Stimulated activated CD8-positive, alpha-beta memory T cell treated with anti-CD3 and anti-CD28 coated beads, Interleukin-2, amount 100 ng/mL, for 48 hours (primary cell): Measurements from ENCODE around the gene TIMP3.

Source experiments
- DNase-seq, 2 donors: peaks; one replicate each; pipeline ENCODE4 v3.0.0-alpha.2; 2020; ENCODE audit warnings: low read depth in 2 of 2

The TIMP3 gene

DNA sequence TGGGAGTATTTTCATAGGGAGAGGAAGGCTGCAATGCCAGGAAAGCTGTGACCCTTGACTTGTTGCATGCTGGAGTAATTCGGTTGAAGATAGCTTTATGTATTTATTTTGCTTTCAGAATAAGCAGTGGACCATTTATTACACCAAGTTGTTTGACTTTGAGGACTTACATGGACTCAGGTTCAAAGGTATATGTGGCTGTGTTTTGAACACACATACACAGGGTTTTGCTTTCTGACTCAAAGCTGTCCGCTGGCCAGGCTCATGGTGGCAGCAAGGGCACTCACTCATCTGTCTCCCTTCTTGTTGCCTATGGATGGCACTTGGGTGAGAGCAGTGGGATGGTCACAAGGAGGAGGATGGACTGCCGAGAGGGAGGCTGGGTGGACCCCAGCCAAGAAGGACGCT is 6.5 kb downstream of the TIMP3 start:
- DNase-seq = no peak

DNA sequence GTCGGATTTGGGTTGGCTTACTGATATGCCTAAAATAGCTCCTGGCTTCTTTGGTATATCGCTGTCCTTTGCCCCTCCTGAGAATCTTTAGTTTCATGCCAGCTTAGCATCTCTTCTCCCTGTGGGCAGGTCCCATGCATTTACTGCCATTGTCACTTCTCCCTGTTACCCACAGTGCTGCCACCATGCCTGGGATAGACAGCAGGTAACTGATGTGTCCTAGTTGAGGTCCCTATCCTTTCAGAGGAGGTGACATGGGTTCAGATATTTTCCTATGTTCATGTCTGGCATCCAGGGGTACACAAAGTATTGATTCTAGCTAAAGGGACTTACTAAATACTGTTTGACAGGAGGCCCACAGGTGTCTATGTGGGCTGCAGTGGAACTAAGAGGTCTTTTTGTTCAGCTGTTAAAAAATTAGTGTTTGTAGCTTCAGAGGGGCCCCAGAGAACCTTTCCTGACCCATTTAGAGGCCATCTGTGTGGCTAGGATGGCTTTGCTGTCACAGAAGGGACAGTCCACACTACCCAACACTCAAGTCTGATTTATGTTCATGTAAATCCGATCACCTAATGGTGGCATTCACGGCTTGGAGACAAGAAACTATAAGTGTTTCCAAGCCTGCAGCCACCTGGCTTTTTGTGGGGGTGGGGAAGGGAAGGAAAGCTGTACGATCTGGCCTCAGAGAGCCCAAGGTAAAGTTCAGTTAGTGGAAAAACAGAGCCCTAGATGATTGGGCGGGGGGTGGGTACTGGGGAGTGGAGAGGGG is 8.5 kb downstream of the TIMP3 start:
- DNase-seq = no peak

DNA sequence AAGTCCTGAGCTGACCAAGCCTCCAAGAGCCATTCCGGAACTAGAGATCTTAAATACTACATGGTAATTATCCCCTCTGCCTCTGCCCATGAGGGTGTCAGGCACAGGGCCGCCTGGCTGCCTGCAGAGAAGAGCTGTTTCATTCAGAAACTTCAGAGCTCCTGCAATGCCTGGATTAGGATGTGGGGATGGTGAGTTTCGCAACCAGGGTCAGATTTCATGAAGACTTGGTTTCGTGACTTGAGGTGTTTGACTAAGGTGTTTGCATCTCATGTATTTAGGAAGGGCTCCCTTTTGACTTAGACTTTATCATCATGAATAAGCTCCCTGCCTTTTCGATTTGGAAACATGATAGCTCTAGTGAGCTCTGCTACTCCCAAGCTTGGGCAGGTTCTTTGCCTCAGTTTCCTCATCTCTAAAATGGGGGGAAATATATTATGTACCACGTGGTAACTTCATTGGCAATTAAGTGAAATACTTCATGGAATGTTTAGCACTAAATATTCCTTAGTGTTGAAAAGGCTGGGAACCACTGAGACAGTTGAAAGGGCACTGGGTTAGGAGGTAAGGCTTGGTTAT is 9.1 kb downstream of the TIMP3 start:
- DNase-seq = no peak

- DNase-seq = no peak
Observed at GRCh38 chr22:32811788-32812545, 10.5 kb downstream of the TIMP3 start.

GRCh38 chr22:32814285-32814860 is 12.9 kb downstream of the TIMP3 start:
- no peak for DNase-seq

DNA sequence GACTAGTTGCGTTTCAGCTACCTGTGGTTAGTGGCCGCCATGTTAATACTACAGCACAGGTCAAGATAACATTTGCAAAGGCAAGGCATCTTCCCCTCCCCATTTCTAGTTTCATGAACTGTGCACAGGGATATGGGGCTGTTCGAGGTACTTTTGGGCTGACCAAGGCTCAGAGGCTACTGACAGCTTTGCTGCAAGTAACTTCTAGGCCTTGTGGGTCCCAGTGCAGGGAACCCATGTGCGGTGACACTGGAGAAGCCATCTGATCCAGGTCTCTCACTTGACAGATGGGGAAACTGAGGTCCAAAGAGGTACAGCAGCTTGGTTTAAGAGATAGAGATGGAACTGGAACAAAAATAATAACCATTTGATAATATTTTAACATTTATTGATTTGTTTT is 13.6 kb downstream of the TIMP3 start:
- no peak for DNase-seq

DNA sequence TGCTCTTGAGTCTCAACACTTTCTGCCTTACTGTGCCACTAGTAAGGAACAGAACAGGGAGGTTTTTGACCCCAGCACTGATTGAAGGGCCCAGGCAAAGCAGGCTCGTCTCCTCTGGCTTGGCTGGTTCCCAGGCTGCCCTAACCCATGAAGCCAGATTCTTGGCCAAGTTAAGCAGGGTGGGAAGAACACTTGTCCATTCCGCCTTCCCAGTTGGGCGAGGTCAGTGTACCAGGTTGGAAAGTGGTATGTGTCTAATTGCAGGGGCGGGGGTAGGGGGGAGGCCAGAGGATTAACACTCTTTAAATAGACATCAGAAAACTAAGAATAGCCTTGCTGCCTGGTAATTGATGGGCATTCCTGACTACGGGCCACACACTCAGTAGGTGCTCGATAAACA is 14.4 kb downstream of the TIMP3 start:
- no peak for DNase-seq

- DNase-seq = no peak
Observed at GRCh38 chr22:32817137-32817730, 15.7 kb downstream of the TIMP3 start.

DNA sequence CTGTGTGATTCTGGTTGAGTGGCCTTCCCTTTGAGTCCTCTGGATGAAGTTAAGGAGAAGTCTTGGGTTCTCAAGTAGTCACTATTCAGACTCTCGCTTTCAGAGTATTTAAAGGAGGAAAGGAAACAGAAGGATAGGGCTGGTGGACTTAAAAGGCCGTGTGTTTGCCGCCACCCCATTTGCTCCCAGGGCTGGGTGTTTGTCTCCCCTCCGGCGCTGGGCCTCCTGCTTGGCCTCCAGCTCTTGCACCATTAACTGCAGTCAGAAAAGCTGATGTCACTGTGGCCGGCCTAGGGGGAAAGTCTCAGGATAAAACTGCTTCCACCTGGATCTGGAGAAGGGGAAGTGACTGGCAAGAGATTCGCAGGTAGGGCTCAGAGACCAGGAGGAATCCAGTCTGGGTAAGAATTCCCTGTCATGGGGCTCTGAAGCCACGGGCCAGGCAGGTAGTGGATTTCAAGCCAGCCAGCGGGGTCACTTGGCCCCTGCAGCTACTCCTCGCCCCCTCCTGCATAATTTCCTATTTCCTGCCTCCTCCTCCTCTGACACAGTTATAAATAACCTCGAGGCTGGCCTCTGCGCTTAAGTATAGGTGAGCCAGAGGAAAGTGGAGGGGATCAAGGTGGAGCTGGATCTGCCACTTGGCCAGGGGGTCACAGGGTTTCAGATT is 17.1 kb downstream of the TIMP3 start:
- DNase-seq = no peak

DNA sequence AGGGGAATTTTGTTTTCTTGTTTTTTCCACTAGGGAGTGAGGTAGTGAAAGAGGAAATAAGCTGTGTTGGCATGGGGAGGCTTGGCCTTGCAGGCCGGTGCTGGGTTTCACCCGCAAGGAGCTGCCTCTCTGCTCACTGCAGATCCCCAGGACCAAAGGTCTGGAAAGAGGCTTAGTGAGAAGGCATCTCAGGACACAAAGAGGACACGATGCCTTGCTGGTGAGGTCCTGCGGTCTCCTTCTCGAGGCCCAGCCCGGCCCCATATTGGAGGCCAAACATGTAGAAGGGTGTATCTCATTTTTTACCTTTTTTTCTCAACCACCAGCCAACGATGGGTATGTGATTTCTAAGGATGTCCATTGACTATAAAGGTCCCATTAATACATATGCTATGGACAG is 17.6 kb downstream of the TIMP3 start:
- DNase-seq = no peak

GRCh38 chr22:32820131-32821119 is 18.9 kb downstream of the TIMP3 start:
- DNase-seq = no peak

DNA sequence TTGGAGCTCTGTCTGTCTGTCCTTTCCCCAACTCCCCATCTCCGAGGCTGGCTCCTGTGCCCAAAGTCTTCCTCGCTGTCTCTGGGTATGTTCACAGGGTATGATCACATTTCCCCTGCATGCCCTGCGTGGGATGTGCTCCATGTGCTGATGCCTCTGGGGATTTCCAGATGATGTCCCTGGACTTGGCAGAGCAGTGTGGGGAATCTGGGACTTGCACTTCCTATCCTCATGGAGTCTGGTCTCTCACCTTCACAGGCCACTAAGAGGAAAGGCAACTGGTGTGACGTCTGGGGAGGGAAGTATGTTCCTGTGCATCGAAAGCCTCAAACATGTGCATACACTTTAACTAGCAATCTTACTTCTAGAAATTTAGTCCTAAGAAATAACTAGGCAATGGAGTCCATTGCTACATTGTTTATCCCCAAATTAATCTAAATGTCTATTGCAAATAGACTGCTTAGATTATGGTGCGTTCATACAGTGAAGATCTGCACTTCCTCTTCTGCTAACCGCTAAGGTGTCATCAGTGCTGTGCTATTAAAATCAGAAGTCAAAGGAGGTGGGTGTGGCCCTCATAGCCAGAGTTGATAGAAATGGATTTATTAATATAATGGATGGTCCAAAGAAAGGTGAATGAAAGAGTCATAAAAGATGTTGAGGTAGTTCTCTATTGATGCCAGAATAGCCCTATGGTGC is 20.8 kb downstream of the TIMP3 start:
- no peak for DNase-seq

DNA sequence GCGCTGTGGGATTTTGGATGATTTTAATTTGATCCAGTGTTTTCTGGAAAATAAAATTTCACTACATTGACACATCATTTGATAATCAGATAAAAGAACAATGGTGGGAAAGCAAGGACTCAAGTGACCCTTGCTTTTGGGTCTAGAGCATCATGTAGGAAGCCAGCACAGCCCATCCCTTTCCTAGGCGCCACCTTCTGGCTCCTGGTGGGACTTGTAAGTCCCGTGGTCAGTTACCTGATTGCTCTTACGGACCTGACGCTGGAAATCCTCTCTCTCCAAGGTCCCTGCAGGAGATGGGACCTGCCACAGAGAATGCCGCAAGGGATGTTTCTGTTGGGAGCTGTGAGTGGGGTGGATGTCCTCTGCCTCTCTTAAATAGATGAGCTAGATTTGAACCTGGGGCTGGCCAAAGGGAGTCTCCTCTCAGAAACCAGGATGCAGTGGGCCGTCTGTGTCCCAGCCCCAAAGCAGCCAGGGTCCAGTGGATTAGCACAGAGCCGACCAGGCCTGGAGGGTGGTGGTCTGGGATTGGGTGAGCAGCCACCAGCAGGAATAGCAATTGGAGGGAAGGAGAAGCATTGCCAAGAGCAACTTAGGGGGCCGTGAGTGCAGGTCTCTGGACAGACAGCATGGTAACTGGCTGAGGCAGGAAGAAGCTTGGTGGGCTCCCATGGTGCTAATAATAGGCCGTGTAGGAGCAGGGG is 21.7 kb downstream of the TIMP3 start:
- no peak for DNase-seq

- DNase-seq = no peak
Observed at GRCh38 chr22:32824531-32825312, 23.2 kb downstream of the TIMP3 start.

- DNase-seq = no peak
Observed at GRCh38 chr22:32826537-32826936, 25.0 kb downstream of the TIMP3 start.

DNA sequence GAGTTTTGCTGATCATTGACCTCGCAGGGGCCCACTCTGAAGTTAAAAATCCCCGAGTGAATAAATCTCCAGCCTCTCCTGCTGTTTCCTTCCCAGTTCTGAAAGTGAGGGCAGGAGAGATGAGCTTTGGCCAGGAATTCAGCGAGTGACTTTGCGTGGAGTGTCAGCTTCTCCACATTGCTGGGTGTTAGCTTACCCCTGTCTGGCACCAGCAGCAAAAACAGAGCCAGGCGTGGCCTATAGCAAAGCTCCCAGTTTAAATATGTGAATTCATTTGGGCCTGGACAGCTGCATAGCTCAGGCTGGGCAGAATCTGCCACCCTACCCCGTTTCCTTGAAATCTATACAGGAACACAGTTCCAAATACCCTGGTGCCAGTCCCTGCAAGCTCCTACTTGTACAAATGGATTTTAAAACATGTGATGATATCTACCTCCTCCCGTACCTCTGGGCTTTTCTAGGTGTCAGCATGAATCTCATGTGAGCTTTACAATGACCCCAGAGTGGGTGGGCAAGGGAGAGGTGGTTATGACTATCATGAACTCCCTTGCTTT is 25.6 kb downstream of the TIMP3 start:
- no peak for DNase-seq

GRCh38 chr22:32828150-32828549 is 26.6 kb downstream of the TIMP3 start:
- no peak for DNase-seq

GRCh38 chr22:32828561-32828960 is 27.1 kb downstream of the TIMP3 start:
- no peak for DNase-seq
